OCI-LY7 (cell line): ENCODE results near the gene ADPRM. TPM values are rescaled to one million over a fixed set of nuclear protein-coding genes. Genes with fewer than 3 reads are reported as not detected.

ENCODE experiments used
- BruUV-seq: library from RNA; stranded (reverse); fragments of 400-500 nt; replicated peaks from 2 replicates; lab custom pipeline; 2021; lab: Mats Ljungman, UMichigan
- CTCF ChIA-PET: fragments of 300-600 bp; sonication (Branson Sonifier 250); formaldehyde crosslinking; loops from one replicate; lab custom pipeline; 2022; ENCODE audit warnings: antibody characterized with exemption; ENCODE audit not compliant: unreplicated experiment; lab: Charles Lee
- POLR2A ChIA-PET: fragments of 300-600 bp; sonication (Branson Sonifier 250); formaldehyde crosslinking; loops from one replicate; lab custom pipeline; 2022; ENCODE audit warnings: antibody characterized with exemption; lab: Charles Lee
- DNase-seq: peaks from one replicate; pipeline ENCODE4 v3.0.0-alpha.2; 2015; ENCODE audit warnings: low spot score
- H2AFZ ChIP-seq: fragments of 200-600 bp; sonication (generic), shearing (Covaris generic); 2 replicates; pipeline ENCODE4 v1.6.1; 2014; ENCODE audit warnings: mild to moderate bottlenecking, antibody characterized with exemption, low read length, moderate library complexity
- H3K27ac ChIP-seq: fragments of 200-600 bp; sonication (generic); 2 replicates; pipeline ENCODE4 v1.5.1; 2014; ENCODE audit warnings: mixed run types, low read depth, mild to moderate bottlenecking, moderate library complexity, low read length, inconsistent platforms; ENCODE audit not compliant: poor library complexity, severe bottlenecking
- H3K36me3 ChIP-seq: fragments of 200-600 bp; sonication (generic); 2 replicates; pipeline ENCODE4 v1.6.1; 2014; ENCODE audit warnings: mild to moderate bottlenecking, antibody characterized with exemption, low read length, moderate library complexity, mixed read lengths; ENCODE audit not compliant: insufficient read depth
- H3K4me1 ChIP-seq: fragments of 200-600 bp; sonication (generic); 2 replicates; pipeline ENCODE4 v1.5.1; 2014; ENCODE audit warnings: mild to moderate bottlenecking, low read length; ENCODE audit not compliant: insufficient read depth, poor library complexity, severe bottlenecking
- H3K4me2 ChIP-seq: fragments of 200-600 bp; sonication (generic); 2 replicates; pipeline ENCODE4 v1.6.1; 2014; ENCODE audit warnings: mild to moderate bottlenecking, low read length
- H3K4me3 ChIP-seq: fragments of 200-600 bp; sonication (generic); 2 replicates; pipeline ENCODE4 v1.5.1; 2014; ENCODE audit warnings: mild to moderate bottlenecking, low read depth, low read length; ENCODE audit not compliant: poor library complexity, severe bottlenecking
- H3K79me2 ChIP-seq: fragments of 200-600 bp; sonication (generic); 2 replicates; pipeline ENCODE4 v1.6.1; 2016; ENCODE audit warnings: low read depth, mild to moderate bottlenecking, low read length, moderate library complexity, mixed read lengths; ENCODE audit not compliant: insufficient read depth
- H3K9me2 ChIP-seq: fragments of 200-600 bp; sonication (generic); 2 replicates; pipeline ENCODE4 v1.6.1; 2016; ENCODE audit warnings: mild to moderate bottlenecking, low read length, mixed read lengths; ENCODE audit not compliant: insufficient read depth
- H3K9me3 ChIP-seq: fragments of 200-600 bp; sonication (generic); 2 replicates; pipeline ENCODE4 v1.6.1; 2014; ENCODE audit warnings: mild to moderate bottlenecking, mixed run types, low read length, mixed read lengths
- H4K20me1 ChIP-seq: fragments of 200-600 bp; sonication (generic); 2 replicates; pipeline ENCODE4 v1.6.1; 2014; ENCODE audit warnings: mild to moderate bottlenecking, antibody characterized with exemption, low read length, moderate library complexity, mixed read lengths; ENCODE audit not compliant: insufficient read depth
- EZH2phosphoT487 ChIP-seq: fragments of 200-600 bp; sonication (generic); IDR thresholded peaks from 2 replicates; pipeline ENCODE4 v1.6.1; 2018; ENCODE audit warnings: low read depth, borderline replicate concordance, mild to moderate bottlenecking, mixed run types, antibody characterized with exemption, low read length, moderate library complexity, mixed read lengths
- intact Hi-C: fragments of 100-400 bp; cut with micrococcal nuclease; formaldehyde crosslinking; loops from one replicate; pipeline ENCODE4 v1.10.0; 2022; ENCODE audit not compliant: unreplicated experiment
- total RNA-seq, 2 experiments: library from RNA; depleted of rRNA in 1 of 2; stranded (reverse); fragments of >200 nt in 1 of 2; shearing (Covaris generic) in 1 of 2; gene quantifications; 2 replicates each; pipeline ENCODE4 v1.2.3, GENCODE V29; 2014 to 2022
- TF ChIP-seq, protein P1 (sequence below): fragments of 200-600 bp; sonication (generic); conservative IDR thresholded peaks from 2 replicates; pipeline ENCODE4 v1.5.1; 2014; ENCODE audit warnings: mild to moderate bottlenecking, antibody characterized with exemption, low read length, moderate library complexity, mixed read lengths

The ADPRM gene
- total RNA-seq, 2 experiments from 2014 or later, result 5.5 to 7.0 TPM

DNA sequence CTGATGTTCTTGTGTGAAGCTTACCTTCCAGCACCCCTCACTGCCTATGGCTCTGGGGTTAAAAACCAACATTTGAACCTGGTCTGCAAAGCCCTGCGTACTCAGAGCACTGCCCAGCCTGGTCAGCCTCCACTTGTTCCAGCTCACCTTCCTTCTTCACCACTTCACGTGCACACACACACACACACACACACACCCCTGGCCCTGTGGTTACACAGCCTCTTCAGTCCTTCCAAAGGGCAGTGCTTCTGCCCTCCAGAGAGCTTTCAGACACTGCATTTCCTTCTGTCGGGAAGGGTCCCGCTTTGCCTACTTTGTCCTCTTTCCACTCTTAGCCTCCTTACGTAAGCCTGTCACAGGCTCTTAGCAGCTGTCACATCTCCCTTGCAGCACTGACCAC lies 42.0 kb downstream of the ADPRM start:
- ChIA-PET POLR2A (no interaction called here), CTCF (no interaction called here)
- no peak overlapping the region for H3K4me3 ChIP-seq
- no peaks in the 10 kb centered on the region for H3K79me2 ChIP-seq
- H3K36me3 ChIP-seq, result no peaks in the 10 kb centered on the region
- TF ChIP-seq, protein P1, sequence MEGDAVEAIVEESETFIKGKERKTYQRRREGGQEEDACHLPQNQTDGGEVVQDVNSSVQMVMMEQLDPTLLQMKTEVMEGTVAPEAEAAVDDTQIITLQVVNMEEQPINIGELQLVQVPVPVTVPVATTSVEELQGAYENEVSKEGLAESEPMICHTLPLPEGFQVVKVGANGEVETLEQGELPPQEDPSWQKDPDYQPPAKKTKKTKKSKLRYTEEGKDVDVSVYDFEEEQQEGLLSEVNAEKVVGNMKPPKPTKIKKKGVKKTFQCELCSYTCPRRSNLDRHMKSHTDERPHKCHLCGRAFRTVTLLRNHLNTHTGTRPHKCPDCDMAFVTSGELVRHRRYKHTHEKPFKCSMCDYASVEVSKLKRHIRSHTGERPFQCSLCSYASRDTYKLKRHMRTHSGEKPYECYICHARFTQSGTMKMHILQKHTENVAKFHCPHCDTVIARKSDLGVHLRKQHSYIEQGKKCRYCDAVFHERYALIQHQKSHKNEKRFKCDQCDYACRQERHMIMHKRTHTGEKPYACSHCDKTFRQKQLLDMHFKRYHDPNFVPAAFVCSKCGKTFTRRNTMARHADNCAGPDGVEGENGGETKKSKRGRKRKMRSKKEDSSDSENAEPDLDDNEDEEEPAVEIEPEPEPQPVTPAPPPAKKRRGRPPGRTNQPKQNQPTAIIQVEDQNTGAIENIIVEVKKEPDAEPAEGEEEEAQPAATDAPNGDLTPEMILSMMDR, result no peak
- no peak for TF ChIP-seq EZH2phosphoT487
- no peak overlapping the region for H2AFZ ChIP-seq
- H4K20me1 ChIP-seq, result no peaks in the 10 kb centered on the region
- no peak overlapping the region for H3K27ac ChIP-seq
- no TSS peak for BruUV-seq
- intact Hi-C loops, result no loop called here
- no peak overlapping the region for H3K4me2 ChIP-seq
- H3K4me1 ChIP-seq, result no peaks in the 10 kb centered on the region
- H3K9me3 ChIP-seq, result no peaks in the 10 kb centered on the region
- H3K9me2 ChIP-seq, result no peaks in the 10 kb centered on the region
- no peak for DNase-seq

DNA sequence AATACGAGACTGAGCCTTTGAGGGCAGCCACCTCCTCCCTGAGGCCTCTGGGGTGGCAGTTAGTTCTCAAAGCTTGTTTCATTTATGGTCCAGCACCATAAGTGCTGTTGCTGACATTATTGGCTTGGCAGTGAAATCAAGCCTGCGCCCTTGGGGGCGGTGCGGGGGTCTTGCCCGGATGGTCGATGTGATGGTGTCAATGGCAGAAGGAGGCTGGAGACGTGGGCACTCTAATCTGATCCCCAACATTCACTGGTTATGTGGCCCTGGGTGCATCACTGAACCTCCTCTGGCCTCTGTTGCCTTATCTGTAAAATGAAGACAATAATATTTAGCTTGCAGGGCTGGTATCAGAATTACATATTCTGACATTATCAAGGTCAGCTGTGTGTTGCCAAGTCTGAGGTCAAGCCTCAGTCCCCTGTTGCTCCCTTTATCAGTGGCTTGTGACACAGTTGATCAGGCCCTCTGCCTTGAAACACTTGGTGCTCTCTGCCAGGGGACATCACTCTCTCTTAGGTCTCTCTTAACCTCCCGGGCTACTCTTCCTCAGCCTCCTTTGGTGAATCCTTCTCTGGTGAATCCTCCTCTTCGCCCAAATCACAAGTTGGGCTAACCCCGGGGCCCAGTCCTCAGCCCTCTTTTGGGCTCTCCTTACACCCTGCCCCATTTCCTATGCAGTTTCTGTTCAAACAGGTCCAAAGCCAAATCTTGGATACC lies 44.2 kb downstream of the ADPRM start:
- POLR2A ChIA-PET, result interaction anchor here (1.2 kb wide), 1 partner anchor 16 kb away, joined by 4 read pairs; no protein-coding TSS in a partner anchor
- Histone ChIP-seq H3K4me2 (no peak overlapping the region), H3K9me2 (no peaks in the 10 kb centered on the region), H3K9me3 (no peaks in the 10 kb centered on the region), H2AFZ (no peak overlapping the region), H4K20me1 (no peaks in the 10 kb centered on the region), H3K36me3 (no peaks in the 10 kb centered on the region), H3K4me3 (no peak overlapping the region), H3K27ac (no peak overlapping the region), H3K4me1 (no peaks in the 10 kb centered on the region), H3K79me2 (no peaks in the 10 kb centered on the region)
- DNase-seq, result no peak
- BruUV-seq, result no TSS peak
- intact Hi-C loops, result no loop called here
- no peak for TF ChIP-seq EZH2phosphoT487
- TF ChIP-seq, protein P1, result no peak
- CTCF ChIA-PET, result no interaction called here

DNA sequence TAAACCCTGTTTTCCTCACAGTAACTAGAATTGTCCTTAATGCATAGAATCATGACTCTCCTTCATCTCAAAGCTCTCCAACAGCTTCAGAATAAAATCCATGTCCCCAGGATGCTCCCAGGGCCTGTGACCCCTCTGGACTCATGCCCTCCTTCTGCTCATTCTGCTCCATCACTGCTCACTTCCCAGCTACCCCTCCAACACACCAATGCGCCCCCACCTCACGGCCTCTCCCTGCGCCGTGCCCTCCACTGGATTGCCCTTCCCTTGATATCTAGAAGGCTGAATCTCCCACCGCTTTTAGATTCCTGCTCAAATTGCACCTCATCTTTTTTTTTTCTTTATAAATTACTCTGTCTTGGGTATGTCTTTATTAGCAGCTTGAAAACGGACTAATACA lies 45.0 kb downstream of the ADPRM start:
- Histone ChIP-seq H4K20me1 (no peaks in the 10 kb centered on the region), H3K9me2 (no peaks in the 10 kb centered on the region), H3K9me3 (no peaks in the 10 kb centered on the region), H3K79me2 (no peaks in the 10 kb centered on the region), H2AFZ (no peak overlapping the region), H3K36me3 (no peaks in the 10 kb centered on the region), H3K4me3 (no peak overlapping the region), H3K27ac (no peak overlapping the region), H3K4me2 (no peak overlapping the region), H3K4me1 (no peaks in the 10 kb centered on the region)
- ChIA-PET POLR2A (interaction anchor here (0.7 kb wide), 1 partner anchor 9 kb away, joined by 7 read pairs; no protein-coding TSS in a partner anchor), CTCF (no interaction called here)
- BruUV-seq, result no TSS peak
- intact Hi-C loops, result no loop called here
- TF ChIP-seq, protein P1, result no peak
- TF ChIP-seq EZH2phosphoT487, result no peak
- DNase-seq, result no peak
